Panc1 (cell line): ENCODE results near the gene GATA5. TPM values are rescaled to one million over a fixed set of nuclear protein-coding genes. Genes with fewer than 3 reads are reported as not detected.

Experiments used
- ATAC-seq: fragments of 200-7000 bp; cut with Tn5 transposase; 2 replicates; pipeline ENCODE4 v1.9.1; 2020; ENCODE audit warnings: mild to moderate bottlenecking, moderate library complexity
- BruUV-seq: library from RNA; stranded (reverse); fragments of 400-500 nt; replicated peaks from 2 replicates; lab custom pipeline; 2021; lab: Mats Ljungman, UMichigan
- CTCF ChIA-PET: fragments of 300-600 bp; sonication (Branson Sonifier 250); formaldehyde crosslinking; loops from one replicate; lab custom pipeline; 2022; ENCODE audit warnings: antibody characterized with exemption; lab: Charles Lee
- POLR2A ChIA-PET: fragments of 300-600 bp; sonication (Branson Sonifier 250); formaldehyde crosslinking; loops from one replicate; lab custom pipeline; 2022; ENCODE audit warnings: antibody characterized with exemption; lab: Charles Lee
- DNase-seq: peaks from one replicate; pipeline ENCODE4 v3.0.0-alpha.2; 2010; ENCODE audit warnings: low read depth, low spot score
- H3K27ac ChIP-seq: 2 replicates; pipeline ENCODE4 v1.5.1; 2011; ENCODE audit warnings: mild to moderate bottlenecking, low read length, inconsistent platforms
- H3K27me3 ChIP-seq: fragments of 200-500 bp; sonication (Bioruptor generic); 2 replicates; pipeline ENCODE4 v1.6.0; 2014; ENCODE audit warnings: low read length, inconsistent platforms; ENCODE audit not compliant: control insufficient read depth, insufficient read depth
- H3K36me3 ChIP-seq: fragments of 200-500 bp; sonication (Bioruptor generic); 2 replicates; pipeline ENCODE4 v1.5.1; 2014; ENCODE audit warnings: inconsistent platforms, mild to moderate bottlenecking, low read length, moderate library complexity; ENCODE audit not compliant: control insufficient read depth, insufficient read depth
- H3K4me1 ChIP-seq: 2 replicates; pipeline ENCODE4 v1.5.1; 2011; ENCODE audit warnings: inconsistent platforms, mild to moderate bottlenecking, low read length, moderate library complexity; ENCODE audit not compliant: control insufficient read depth, insufficient read depth
- H3K4me3 ChIP-seq, 2 experiments: 2 replicates each; pipeline ENCODE4 v1.5.1; 2011 to 2012; ENCODE audit warnings: low read depth in 2 of 2, low read length in 2 of 2, mild to moderate bottlenecking in 2 of 2, inconsistent platforms in 1 of 2, moderate library complexity in 1 of 2
- H3K9me3 ChIP-seq: fragments of 200-500 bp; sonication (Bioruptor generic); 2 replicates; pipeline ENCODE4 v1.5.1; 2014; ENCODE audit warnings: low read depth, mild to moderate bottlenecking, inconsistent platforms, low read length, moderate library complexity; ENCODE audit not compliant: control insufficient read depth, insufficient read depth
- CTCF ChIP-seq: fragments of 450-650 bp; IDR thresholded peaks from 2 replicates; pipeline ENCODE4 v1.5.1; 2017; ENCODE audit warnings: mild to moderate bottlenecking
- POLR2AphosphoS5 ChIP-seq: IDR thresholded peaks from 2 replicates; pipeline ENCODE4 v1.6.1; 2012; ENCODE audit warnings: mild to moderate bottlenecking, low read depth, low read length, moderate library complexity
- SIN3A ChIP-seq: IDR thresholded peaks from 2 replicates; pipeline ENCODE4 v1.6.1; 2012; ENCODE audit warnings: low read depth, mild to moderate bottlenecking, low read length, moderate library complexity, borderline replicate concordance; ENCODE audit not compliant: insufficient read depth
- TCF7L2 ChIP-seq: IDR thresholded peaks from 2 replicates; pipeline ENCODE4 v1.6.1; 2011; ENCODE audit warnings: mild to moderate bottlenecking, low read depth, low read length, inconsistent platforms
- in situ Hi-C: cut with HindIII; loops from 2 replicates; pipeline ENCODE4 v1.10.0; 2016; ENCODE audit warnings: low sequenced_read_pairs, low pct_unique_long_range_greater_than_20kb
- intact Hi-C: fragments of 100-400 bp; cut with micrococcal nuclease; formaldehyde crosslinking; loops from one replicate; pipeline ENCODE4 v1.10.0; 2022; ENCODE audit not compliant: unreplicated experiment
- total RNA-seq: library from RNA; stranded (reverse); gene quantifications from one replicate; pipeline ENCODE4 v1.2.1, GENCODE V29; 2021; ENCODE audit not compliant: unreplicated experiment
- TF ChIP-seq, protein P1 (sequence below), 2 experiments: IDR thresholded peaks; 2 replicates each; pipeline ENCODE4 v1.6.1; 2011 to 2012; ENCODE audit warnings: low read depth in 2 of 2, control low read depth in 1 of 2, low read length in 1 of 2, mild to moderate bottlenecking in 1 of 2, moderate library complexity in 1 of 2; ENCODE audit not compliant: insufficient read depth in 1 of 2

The GATA5 gene
- total RNA-seq, 1 experiment from 2014 or later: 53.2 TPM

DNA sequence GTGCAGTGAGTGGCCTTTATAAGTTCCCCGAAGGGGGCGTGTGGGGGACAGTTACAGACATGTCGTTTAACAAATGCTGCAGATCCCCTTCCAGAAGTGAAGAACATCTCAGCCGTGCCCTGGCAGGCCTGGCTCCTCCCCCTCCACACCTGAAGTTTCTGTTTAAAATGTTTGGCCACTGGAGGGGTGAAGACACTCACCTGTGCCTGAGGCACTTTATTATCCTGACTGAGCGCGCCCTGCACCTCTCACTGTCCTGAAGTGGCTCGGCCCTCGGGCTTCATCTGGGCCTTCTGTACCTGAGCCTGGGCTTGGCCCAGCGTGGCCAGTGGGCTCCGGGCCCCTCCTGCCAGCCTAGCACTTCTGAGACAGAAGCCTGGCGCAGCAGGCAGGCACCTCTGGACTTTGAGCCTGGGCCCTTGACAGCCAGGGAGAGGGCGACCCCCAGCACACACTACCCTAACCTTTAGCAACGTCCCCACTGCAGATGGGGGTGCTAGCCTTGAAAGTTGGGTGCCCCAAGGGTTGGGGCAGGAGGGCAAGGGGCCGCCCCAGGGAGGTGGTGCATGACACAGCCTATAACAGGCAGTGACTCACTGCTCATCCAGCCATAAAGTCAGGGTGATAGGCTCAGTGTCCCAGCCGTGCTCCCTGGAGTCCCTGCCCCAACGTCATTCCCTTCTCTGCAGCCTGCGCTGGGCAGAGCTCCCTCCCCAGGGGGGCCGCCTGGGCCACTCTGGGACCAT lies 13.6 kb upstream of the GATA5 start:
- no peaks in the 10 kb centered on the region for H3K9me3 ChIP-seq
- H3K27me3 ChIP-seq: no peaks in the 10 kb centered on the region
- TF ChIP-seq SIN3A (no peak), POLR2AphosphoS5 (no peak), CTCF (no peak), TCF7L2 (no peak)
- TF ChIP-seq, protein P1, sequence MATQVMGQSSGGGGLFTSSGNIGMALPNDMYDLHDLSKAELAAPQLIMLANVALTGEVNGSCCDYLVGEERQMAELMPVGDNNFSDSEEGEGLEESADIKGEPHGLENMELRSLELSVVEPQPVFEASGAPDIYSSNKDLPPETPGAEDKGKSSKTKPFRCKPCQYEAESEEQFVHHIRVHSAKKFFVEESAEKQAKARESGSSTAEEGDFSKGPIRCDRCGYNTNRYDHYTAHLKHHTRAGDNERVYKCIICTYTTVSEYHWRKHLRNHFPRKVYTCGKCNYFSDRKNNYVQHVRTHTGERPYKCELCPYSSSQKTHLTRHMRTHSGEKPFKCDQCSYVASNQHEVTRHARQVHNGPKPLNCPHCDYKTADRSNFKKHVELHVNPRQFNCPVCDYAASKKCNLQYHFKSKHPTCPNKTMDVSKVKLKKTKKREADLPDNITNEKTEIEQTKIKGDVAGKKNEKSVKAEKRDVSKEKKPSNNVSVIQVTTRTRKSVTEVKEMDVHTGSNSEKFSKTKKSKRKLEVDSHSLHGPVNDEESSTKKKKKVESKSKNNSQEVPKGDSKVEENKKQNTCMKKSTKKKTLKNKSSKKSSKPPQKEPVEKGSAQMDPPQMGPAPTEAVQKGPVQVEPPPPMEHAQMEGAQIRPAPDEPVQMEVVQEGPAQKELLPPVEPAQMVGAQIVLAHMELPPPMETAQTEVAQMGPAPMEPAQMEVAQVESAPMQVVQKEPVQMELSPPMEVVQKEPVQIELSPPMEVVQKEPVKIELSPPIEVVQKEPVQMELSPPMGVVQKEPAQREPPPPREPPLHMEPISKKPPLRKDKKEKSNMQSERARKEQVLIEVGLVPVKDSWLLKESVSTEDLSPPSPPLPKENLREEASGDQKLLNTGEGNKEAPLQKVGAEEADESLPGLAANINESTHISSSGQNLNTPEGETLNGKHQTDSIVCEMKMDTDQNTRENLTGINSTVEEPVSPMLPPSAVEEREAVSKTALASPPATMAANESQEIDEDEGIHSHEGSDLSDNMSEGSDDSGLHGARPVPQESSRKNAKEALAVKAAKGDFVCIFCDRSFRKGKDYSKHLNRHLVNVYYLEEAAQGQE (IDR thresholded peaks at IDR 0.05; ENCODE audit: insufficient read depth in 1 of 2, low read depth in 2 of 2, low read length in 1 of 2): no peak
- H3K27ac ChIP-seq: peak overlapping the region; percentile 84
- intact Hi-C loops (no loop called here), in situ Hi-C loops (no loop called here)
- POLR2A ChIA-PET: interaction anchor here (0.6 kb wide), 1 partner anchor 97 kb away, joined by 3 read pairs; no protein-coding TSS in a partner anchor
- CTCF ChIA-PET: no interaction called here
- no peak for DNase-seq
- BruUV-seq: no TSS peak
- H3K36me3 ChIP-seq: no peaks in the 10 kb centered on the region
- H3K4me1 ChIP-seq: peaks cover 84% of the 10 kb centered on the region
- ATAC-seq: peak; percentile 83
- no peak overlapping the region for H3K4me3 ChIP-seq

DNA sequence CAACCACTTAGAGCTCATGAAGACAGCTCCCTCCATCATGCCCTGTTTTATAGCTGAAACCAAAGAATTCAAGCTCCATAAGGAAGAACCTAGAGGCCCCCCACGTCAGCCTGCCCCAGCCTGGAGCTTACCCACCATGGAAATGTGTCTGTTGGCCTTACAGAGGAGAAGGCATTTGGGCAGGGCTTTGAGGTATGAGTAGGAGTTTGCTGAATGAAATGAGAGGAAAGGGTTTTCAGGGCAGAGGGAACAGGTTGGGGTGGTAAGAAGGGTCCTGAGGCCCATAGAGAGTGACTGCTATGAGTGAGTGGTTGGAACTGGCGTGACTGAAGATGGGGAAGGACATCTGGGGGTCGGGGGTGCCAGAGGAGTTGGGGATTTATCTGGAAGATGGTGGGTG lies 12.7 kb upstream of the GATA5 start:
- Histone ChIP-seq H3K27ac (peak overlapping the region; percentile 84), H3K27me3 (no peaks in the 10 kb centered on the region), H3K36me3 (no peaks in the 10 kb centered on the region), H3K4me1 (peaks cover 86% of the 10 kb centered on the region), H3K9me3 (no peaks in the 10 kb centered on the region), H3K4me3 (no peak overlapping the region)
- TF ChIP-seq POLR2AphosphoS5: no peak
- no peak for TF ChIP-seq CTCF
- no peak for TF ChIP-seq TCF7L2
- CTCF ChIA-PET: no interaction called here
- POLR2A ChIA-PET: no interaction called here
- DNase-seq (no peak), ATAC-seq (no peak)
- intact Hi-C loops: no loop called here
- BruUV-seq: no TSS peak
- in situ Hi-C loops: no loop called here
